LNCAP (cell line): ENCODE data around the gene CASP10.
A peak's percentile ranks its signal among the peaks of the same experiment; 100 is the strongest.

Source experiments
- TF ChIP-seq, protein P1 (sequence below): fragments of 450-650 bp; IDR thresholded peaks from 2 replicates; pipeline ENCODE4 v1.5.1; 2017; ENCODE audit warnings: mild to moderate bottlenecking

Gene CASP10

DNA sequence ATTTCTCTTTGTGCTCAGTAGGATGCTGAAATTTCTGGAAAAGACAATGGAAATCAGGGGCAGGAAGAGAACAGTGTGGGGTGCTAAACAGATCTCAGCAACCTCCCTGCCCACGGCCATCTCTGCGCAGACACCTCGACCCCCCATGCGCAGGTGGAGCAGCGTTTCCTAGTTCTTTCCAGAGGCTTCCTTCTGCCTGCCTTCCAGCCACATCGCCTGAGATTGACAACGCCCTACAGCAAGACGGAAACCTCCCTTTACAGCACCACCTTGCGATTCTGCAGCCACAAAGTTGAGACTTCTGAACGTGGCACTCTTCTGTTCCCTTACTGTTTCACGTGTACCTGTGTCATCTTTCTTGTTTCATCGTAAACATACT is 46.0 kb downstream of the CASP10 start:
- TF ChIP-seq, protein P1, sequence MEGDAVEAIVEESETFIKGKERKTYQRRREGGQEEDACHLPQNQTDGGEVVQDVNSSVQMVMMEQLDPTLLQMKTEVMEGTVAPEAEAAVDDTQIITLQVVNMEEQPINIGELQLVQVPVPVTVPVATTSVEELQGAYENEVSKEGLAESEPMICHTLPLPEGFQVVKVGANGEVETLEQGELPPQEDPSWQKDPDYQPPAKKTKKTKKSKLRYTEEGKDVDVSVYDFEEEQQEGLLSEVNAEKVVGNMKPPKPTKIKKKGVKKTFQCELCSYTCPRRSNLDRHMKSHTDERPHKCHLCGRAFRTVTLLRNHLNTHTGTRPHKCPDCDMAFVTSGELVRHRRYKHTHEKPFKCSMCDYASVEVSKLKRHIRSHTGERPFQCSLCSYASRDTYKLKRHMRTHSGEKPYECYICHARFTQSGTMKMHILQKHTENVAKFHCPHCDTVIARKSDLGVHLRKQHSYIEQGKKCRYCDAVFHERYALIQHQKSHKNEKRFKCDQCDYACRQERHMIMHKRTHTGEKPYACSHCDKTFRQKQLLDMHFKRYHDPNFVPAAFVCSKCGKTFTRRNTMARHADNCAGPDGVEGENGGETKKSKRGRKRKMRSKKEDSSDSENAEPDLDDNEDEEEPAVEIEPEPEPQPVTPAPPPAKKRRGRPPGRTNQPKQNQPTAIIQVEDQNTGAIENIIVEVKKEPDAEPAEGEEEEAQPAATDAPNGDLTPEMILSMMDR = no peak

DNA sequence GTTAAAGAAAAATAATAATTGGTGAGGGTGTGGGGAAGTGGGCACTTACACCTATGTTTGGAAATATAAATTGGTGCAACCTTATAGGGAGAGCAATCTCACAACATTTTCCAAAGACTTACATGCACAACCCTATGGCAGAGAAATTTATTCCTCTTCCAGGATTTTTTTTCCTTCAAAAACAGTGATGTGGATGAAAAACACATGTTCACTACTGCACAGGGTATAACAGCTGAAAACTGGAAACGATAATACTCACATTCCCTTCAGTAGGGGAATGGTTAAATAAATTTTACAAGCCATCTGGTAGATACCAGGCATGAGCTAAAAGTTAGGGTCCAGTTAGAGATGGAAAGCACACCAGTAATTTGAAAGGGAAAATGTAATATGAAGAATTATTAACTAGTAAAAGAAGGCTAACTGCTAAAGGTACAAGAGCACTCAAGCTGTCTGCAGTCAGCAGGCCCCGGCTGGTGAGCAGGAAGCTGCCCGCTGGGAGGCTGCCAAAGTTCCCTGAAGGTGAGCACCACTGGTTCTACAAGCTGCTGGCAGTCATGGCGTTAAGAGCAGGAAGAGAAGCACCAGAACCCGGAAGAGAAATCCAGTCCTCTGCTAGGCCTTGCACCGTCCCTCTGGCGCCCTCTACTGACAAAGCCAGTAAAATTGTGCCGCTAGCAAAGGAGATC is 49.0 kb downstream of the CASP10 start:
- TF ChIP-seq, protein P1 = peak; percentile 86

DNA sequence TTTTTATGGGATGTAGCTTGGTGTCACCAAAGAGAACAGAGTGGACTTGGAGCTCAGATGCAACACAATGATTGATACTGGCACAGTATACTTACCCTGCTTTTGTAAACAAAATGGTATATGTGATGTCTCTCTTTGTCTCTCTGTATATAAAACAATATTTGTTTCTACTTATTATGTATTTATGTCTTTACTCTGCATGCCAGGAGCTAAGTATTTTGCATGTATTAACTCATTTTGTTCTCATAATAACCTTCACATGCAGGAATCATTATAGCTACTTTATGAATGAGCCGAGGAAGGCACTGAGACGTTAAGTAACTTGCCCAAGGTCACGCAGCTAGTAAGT is 49.5 kb downstream of the CASP10 start:
- TF ChIP-seq, protein P1 = no peak; the same call in 1 of the 2 replicates

DNA sequence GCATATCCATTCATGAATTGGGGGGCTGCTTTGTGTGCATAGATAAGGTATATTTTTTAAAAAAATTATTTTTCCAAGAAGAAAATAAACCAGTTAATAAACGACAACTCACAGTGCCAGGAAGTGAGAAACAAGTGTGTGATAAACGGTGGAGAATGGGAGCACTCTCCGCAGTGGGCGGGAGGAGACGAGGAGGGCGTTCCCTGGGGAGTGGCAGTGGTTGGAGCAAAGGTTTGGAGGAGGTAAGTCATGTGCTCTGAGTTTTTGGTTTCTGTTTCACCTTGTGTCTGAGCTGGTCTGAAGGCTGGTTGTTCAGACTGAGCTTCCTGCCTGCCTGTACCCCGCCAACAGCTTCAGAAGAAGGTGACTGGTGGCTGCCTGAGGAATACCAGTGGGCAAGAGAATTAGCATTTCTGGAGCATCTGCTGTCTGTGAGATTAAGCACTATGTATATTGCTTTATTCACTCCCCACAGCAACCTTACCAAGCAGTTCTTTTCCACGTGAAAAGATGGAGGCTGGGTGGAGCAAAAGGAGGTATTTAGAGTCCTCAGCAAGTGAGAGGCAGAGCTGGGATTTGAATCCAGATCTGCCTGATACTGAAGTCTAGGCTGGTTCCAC is 50.4 kb downstream of the CASP10 start:
- TF ChIP-seq, protein P1 = no peak

DNA sequence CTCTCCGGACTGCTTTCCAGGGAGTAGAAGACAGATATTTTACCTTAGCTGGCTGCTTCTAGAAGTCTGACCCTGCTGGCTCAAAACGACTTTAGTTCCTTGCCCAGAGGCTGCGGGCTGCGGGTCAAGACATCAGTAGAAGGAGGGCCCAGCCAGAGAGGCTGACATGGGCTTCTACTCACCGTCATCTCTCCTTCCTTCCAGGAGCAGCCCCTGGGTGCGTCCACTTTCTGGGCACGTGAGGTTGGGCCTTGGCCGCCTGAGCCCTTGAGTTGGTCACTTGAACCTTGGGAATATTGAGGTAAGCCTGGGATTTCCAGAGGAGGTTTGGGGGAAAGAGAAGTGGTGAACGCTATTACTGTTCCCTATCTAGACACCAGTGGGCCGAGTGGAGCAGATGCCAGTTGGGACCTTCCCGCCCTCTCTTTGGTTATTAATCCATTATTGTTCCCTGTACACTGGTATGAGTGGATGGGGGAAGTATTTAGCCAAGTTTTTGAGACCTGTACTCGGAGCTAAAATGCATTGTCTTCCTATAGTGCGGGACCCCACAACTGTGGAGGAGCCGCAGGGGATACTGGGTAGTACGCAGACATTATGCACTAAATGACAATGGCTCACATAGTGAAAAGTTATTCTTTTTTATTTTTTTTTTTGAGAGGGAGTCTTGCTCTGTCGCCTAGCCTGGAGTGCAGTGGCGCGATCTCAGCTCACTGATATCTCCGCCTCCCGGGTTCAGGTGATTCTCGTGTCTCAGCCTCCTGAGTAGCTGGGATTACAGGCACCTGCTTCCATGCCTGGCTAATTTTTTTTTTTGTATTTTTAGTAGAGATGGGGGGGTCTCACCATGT is 51.1 kb downstream of the CASP10 start:
- TF ChIP-seq, protein P1 = no peak

DNA sequence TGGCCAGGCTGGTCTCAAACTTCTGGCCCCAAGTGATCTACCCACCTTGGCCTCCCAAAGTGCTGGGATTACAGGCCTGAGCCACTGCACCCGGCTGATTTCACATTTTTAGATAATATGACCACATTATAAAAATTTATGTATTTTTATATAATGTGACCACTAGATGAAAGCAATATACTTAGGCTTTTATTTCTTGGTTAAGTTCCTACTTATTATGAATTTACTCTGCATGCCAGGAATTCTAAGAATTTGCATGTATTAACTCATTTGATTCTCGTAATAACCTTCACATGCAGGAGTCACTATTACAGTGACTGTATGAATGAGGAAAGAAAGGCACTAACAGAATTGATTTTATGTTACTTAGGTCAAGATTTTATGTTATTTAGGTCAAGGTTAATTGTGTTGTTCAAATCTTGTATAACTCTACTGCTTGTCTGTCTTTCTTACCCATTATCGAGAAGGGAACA is 51.8 kb downstream of the CASP10 start:
- TF ChIP-seq, protein P1 = no peak

DNA sequence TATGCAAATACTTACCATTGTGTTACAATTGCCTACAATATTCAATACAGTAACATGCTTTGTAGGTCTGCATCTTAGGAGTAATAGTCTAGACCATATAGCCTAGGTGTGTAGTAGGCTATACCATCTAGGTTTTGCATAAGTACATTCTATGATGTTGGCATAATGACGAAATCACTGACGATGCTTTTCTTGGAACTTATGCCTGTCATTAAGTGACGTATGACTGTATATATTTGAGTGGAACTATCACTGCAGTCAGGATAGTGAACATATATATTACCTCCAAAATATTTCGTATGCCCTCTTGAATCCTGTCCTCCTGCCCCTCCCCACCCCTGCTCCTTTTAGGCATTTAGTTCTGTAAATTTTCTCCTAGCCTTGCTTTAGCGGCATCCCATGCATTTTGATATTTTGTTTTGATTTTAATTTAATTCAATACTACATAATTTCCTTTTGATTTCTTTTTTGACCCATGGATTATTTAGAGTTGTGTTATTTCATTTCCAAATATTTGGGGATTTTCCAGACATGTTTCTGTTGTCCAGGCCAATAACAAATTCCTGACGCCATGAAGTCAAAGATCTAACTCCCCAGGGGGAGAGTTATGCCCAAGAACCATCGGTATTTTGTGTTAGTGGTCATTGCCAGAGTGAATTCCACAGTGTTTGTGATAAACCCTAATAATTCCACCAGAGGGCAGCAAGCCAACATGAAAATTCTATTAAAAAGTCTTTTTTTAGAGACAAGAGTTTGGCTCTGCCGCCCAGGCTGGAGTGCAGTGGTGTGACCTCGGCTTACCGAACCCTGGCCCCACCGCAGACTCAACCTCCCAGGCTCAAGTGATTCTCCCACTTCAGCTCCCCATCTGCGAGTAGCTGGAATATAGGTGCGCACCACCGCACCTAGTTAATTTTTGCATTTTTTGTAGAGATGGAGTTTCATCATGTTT is 53.2 kb downstream of the CASP10 start:
- TF ChIP-seq, protein P1 = peak; percentile 45; the same call in 1 of the 2 replicates
